H1 (cell line): ENCODE measurements around the gene LY6G6F. TPM values are rescaled to one million over a fixed set of nuclear protein-coding genes. Genes with fewer than 3 reads are reported as not detected.

Source experiments
- CTCF ChIA-PET: fragments of 300-600 bp; sonication (Branson Sonifier 250); formaldehyde crosslinking; loops from one replicate; lab custom pipeline; 2021; ENCODE audit not compliant: partially characterized antibody; lab: Charles Lee
- POLR2A ChIA-PET: fragments of 300-600 bp; sonication (Branson Sonifier 250); formaldehyde crosslinking; loops from one replicate; lab custom pipeline; 2021; ENCODE audit warnings: inconsistent platforms; ENCODE audit not compliant: partially characterized antibody; lab: Charles Lee
- DNase-seq, 2 experiments: peaks; one replicate each; pipeline versions ENCODE4 v3.0.0 to v3.0.0-alpha.2; 2010 to 2022; ENCODE audit warnings: low spot score in 2 of 2, low read depth in 1 of 2, mixed read lengths in 1 of 2
- FAIRE-seq: peaks from 2 replicates; lab custom pipeline; 2011; peaks lifted over from hg19 to GRCh38; lab: Jason Lieb, UNC
- H2AFZ ChIP-seq: 2 replicates; pipeline ENCODE4 v1.8.1; 2012; ENCODE audit warnings: low read length, inconsistent platforms
- H2AK5ac ChIP-seq: 2 replicates; pipeline ENCODE4 v1.6.1; 2013; ENCODE audit warnings: low read depth, low read length
- H2BK120ac ChIP-seq: replicated peaks from 2 replicates; pipeline ENCODE3; 2013; ENCODE audit warnings: low read depth, low read length, inconsistent platforms
- H2BK12ac ChIP-seq: 2 replicates; pipeline ENCODE4 v1.6.1; 2013; ENCODE audit warnings: low read depth, low read length
- H2BK15ac ChIP-seq: 2 replicates; pipeline ENCODE4 v1.6.1; 2013; ENCODE audit warnings: low read length
- H2BK20ac ChIP-seq: 2 replicates; pipeline ENCODE4 v1.6.1; 2013; ENCODE audit warnings: low read length
- H2BK5ac ChIP-seq: 2 replicates; pipeline ENCODE4 v1.6.1; 2013; ENCODE audit warnings: low read depth, low read length
- H3K14ac ChIP-seq: 2 replicates; pipeline ENCODE4 v1.6.1; 2013; ENCODE audit warnings: inconsistent platforms; ENCODE audit not compliant: insufficient read length
- H3K18ac ChIP-seq: 2 replicates; pipeline ENCODE4 v1.6.1; 2013; ENCODE audit warnings: low read length; ENCODE audit errors: extremely low read depth
- H3K23ac ChIP-seq: 2 replicates; pipeline ENCODE4 v1.6.1; 2013; ENCODE audit warnings: inconsistent platforms; ENCODE audit not compliant: insufficient read length
- H3K23me2 ChIP-seq: 2 replicates; pipeline ENCODE4 v1.6.1; 2013; ENCODE audit warnings: low read depth, low read length
- H3K27ac ChIP-seq: 2 replicates; pipeline ENCODE4 v1.6.1; 2011; ENCODE audit warnings: low read depth, low read length, inconsistent platforms
- H3K27me3 ChIP-seq, 4 experiments: replicated peaks in 1 of 4; 1 replicate in 1 of 4; 2 replicates in 3 of 4; pipeline versions ENCODE4 v1.6.1 to v1.8.1; 2011 to 2013; ENCODE audit warnings: low read length in 3 of 4, mild to moderate bottlenecking in 3 of 4, inconsistent platforms in 2 of 4, mixed read lengths in 2 of 4, moderate library complexity in 1 of 4; ENCODE audit not compliant: control insufficient read depth in 3 of 4, insufficient read depth in 3 of 4; ENCODE audit errors: extremely low read depth in 1 of 4
- H3K36me3 ChIP-seq, 4 experiments: 2 replicates each; pipeline versions ENCODE4 v1.6.1 to v1.8.1; 2011 to 2013; ENCODE audit warnings: mild to moderate bottlenecking in 4 of 4, low read length in 3 of 4, moderate library complexity in 2 of 4, control low read depth in 1 of 4, inconsistent platforms in 1 of 4; ENCODE audit not compliant: insufficient read depth in 4 of 4, control insufficient read depth in 2 of 4
- H3K4ac ChIP-seq: replicated peaks from 2 replicates; pipeline ENCODE3; 2013; ENCODE audit warnings: low read length, low read depth, mixed read lengths, inconsistent platforms; ENCODE audit not compliant: insufficient read length
- H3K4me1 ChIP-seq, 4 experiments: replicated peaks in 1 of 4; 1 replicate in 1 of 4; 2 replicates in 3 of 4; pipeline versions ENCODE4 v1.6.1 to v1.8.1; 2011 to 2013; ENCODE audit warnings: low read length in 3 of 4, inconsistent platforms in 2 of 4, mixed read lengths in 1 of 4; ENCODE audit not compliant: insufficient read depth in 4 of 4, control insufficient read depth in 3 of 4
- H3K4me2 ChIP-seq, 2 experiments: 2 replicates each; pipeline versions ENCODE4 v1.6.1 to v1.8.1; 2011 to 2013; ENCODE audit warnings: low read depth in 2 of 2, low read length in 2 of 2, control low read depth in 1 of 2, inconsistent platforms in 1 of 2, mild to moderate bottlenecking in 1 of 2; ENCODE audit not compliant: insufficient read depth in 1 of 2
- H3K4me3 ChIP-seq, 4 experiments: fragments of 200-600, 300-600 bp in 1 of 4; sonication (generic), shearing (Covaris generic), sonication (Bioruptor Twin) in 1 of 4; 2 replicates each; pipeline versions ENCODE4 v1.5.1 to v1.8.1; 2011 to 2016; ENCODE audit warnings: low read length in 4 of 4, low read depth in 3 of 4, control low read depth in 2 of 4, inconsistent platforms in 2 of 4, mild to moderate bottlenecking in 2 of 4, mixed read lengths in 1 of 4, moderate library complexity in 1 of 4; ENCODE audit not compliant: insufficient read depth in 2 of 4; ENCODE audit errors: extremely low read depth in 1 of 4
- H3K56ac ChIP-seq: replicated peaks from 2 replicates; pipeline ENCODE3; 2013; ENCODE audit warnings: low read depth, mild to moderate bottlenecking, mixed read lengths, low read length, inconsistent platforms; ENCODE audit not compliant: insufficient read length
- H3K79me1 ChIP-seq: 2 replicates; pipeline ENCODE4 v1.6.1; 2013; ENCODE audit warnings: low read depth, low read length, control low read depth
- H3K79me2 ChIP-seq, 2 experiments: 2 replicates each; pipeline versions ENCODE4 v1.6.1 to v1.8.1; 2012 to 2013; ENCODE audit warnings: low read length in 2 of 2, mild to moderate bottlenecking in 2 of 2, inconsistent platforms in 1 of 2; ENCODE audit not compliant: insufficient read depth in 2 of 2, control insufficient read depth in 1 of 2
- H3K9ac ChIP-seq, 4 experiments: replicated peaks in 1 of 4; 1 replicate in 1 of 4; 2 replicates in 3 of 4; pipeline versions ENCODE4 v1.6.1 to v1.8.1; 2011 to 2013; ENCODE audit warnings: low read depth in 3 of 4, low read length in 3 of 4, control low read depth in 2 of 4, mild to moderate bottlenecking in 2 of 4, moderate library complexity in 2 of 4, inconsistent platforms in 1 of 4; ENCODE audit errors: extremely low read depth in 1 of 4
- H3K9me3 ChIP-seq, 2 experiments: 2 replicates each; pipeline versions ENCODE4 v1.6.1 to v1.8.1; 2012 to 2013; ENCODE audit warnings: mild to moderate bottlenecking in 2 of 2, moderate library complexity in 2 of 2, control low read depth in 1 of 2, inconsistent platforms in 1 of 2, low read depth in 1 of 2, low read length in 1 of 2, mixed read lengths in 1 of 2; ENCODE audit not compliant: insufficient read depth in 2 of 2
- H4K20me1 ChIP-seq, 2 experiments: replicated peaks in 1 of 2; 2 replicates each; pipeline versions ENCODE3 to v1.8.1; 2011 to 2013; ENCODE audit warnings: inconsistent platforms in 2 of 2, low read length in 2 of 2, mild to moderate bottlenecking in 1 of 2; ENCODE audit not compliant: insufficient read depth in 2 of 2, control insufficient read depth in 1 of 2
- H4K5ac ChIP-seq: 2 replicates; pipeline ENCODE4 v1.6.1; 2013; ENCODE audit warnings: low read length, low read depth, mixed read lengths, inconsistent platforms; ENCODE audit not compliant: insufficient read length
- H4K8ac ChIP-seq: 2 replicates; pipeline ENCODE4 v1.8.0; 2013; ENCODE audit warnings: mild to moderate bottlenecking, moderate library complexity, low read length, inconsistent platforms; ENCODE audit not compliant: insufficient read depth; ENCODE audit errors: extremely low read depth
- H4K91ac ChIP-seq: replicated peaks from 2 replicates; pipeline ENCODE3; 2013; ENCODE audit warnings: low read length, mixed read lengths, inconsistent platforms; ENCODE audit not compliant: insufficient read length
- ATF3 ChIP-seq: IDR thresholded peaks from 2 replicates; pipeline ENCODE4 v1.6.1; 2011; ENCODE audit warnings: low read depth, mild to moderate bottlenecking, low read length; ENCODE audit not compliant: insufficient read depth
- BRCA1 ChIP-seq: IDR thresholded peaks from 2 replicates; pipeline ENCODE4 v1.6.1; 2012; ENCODE audit warnings: low read depth, low read length, improper control_type of control experiment
- CEBPB ChIP-seq: IDR thresholded peaks from 2 replicates; pipeline ENCODE4 v1.6.1; 2012; ENCODE audit warnings: low read depth, low read length
- EGR1 ChIP-seq: IDR thresholded peaks from 2 replicates; pipeline ENCODE4 v1.6.1; 2011; ENCODE audit warnings: low read depth, low read length, borderline replicate concordance
- JUN ChIP-seq: IDR thresholded peaks from 2 replicates; pipeline ENCODE4 v1.6.1; 2011; ENCODE audit warnings: low read depth, mild to moderate bottlenecking, improper control_type of control experiment, low read length
- JUND ChIP-seq: IDR thresholded peaks from 2 replicates; pipeline ENCODE4 v1.6.1; 2011; ENCODE audit warnings: mild to moderate bottlenecking, improper control_type of control experiment, low read length
- KDM4A ChIP-seq: IDR thresholded peaks from one replicate; pipeline ENCODE4 v1.7.1; 2012; ENCODE audit warnings: low read depth, mild to moderate bottlenecking, moderate library complexity, low read length, inconsistent platforms; ENCODE audit not compliant: severe bottlenecking
- MAFK ChIP-seq: IDR thresholded peaks from 2 replicates; pipeline ENCODE4 v1.6.1; 2012; ENCODE audit warnings: low read depth, mild to moderate bottlenecking, improper control_type of control experiment, low read length
- NANOG ChIP-seq: IDR thresholded peaks from 2 replicates; pipeline ENCODE4 v1.6.1; 2011; ENCODE audit warnings: low read length, low read depth, mild to moderate bottlenecking, inconsistent platforms; ENCODE audit not compliant: insufficient read depth, poor library complexity, severe bottlenecking
- POU5F1 ChIP-seq: IDR thresholded peaks from 2 replicates; pipeline ENCODE4 v1.6.1; 2011; ENCODE audit warnings: low read depth, mild to moderate bottlenecking, low read length, moderate library complexity
- SAP30 ChIP-seq: fragments of 300-600 bp; sonication (generic); IDR thresholded peaks from 2 replicates; pipeline ENCODE4 v1.7.1; 2012; ENCODE audit warnings: low read length, moderate library complexity, mild to moderate bottlenecking, inconsistent platforms; ENCODE audit not compliant: insufficient read depth, insufficient replicate concordance
- SIRT6 ChIP-seq: IDR thresholded peaks from one replicate; pipeline ENCODE4 v1.7.1; 2012; ENCODE audit warnings: low read length, inconsistent platforms
- SP2 ChIP-seq: IDR thresholded peaks from 2 replicates; pipeline ENCODE4 v1.6.1; 2012; ENCODE audit warnings: mild to moderate bottlenecking, low read length, inconsistent platforms
- WGBS, 2 experiments: shearing (Covaris generic) in 1 of 2; methylation state at CpG; one replicate each; pipeline versions ENCODE4 v1.1.6 to v1.1.7; 2013 to 2015; ENCODE audit warnings: low lambda C conversion rate in 2 of 2, mixed read lengths in 2 of 2, inconsistent platforms in 1 of 2, low coverage in 1 of 2, missing lambda C conversion rate in 1 of 2; ENCODE audit not compliant: insufficient replicate concordance in 2 of 2, insufficient coverage in 1 of 2, insufficient read length in 1 of 2; ENCODE audit errors: extremely low coverage in 1 of 2, missing lambda C conversion rate in 1 of 2; 5-methylcytosine and 5-hydroxymethylcytosine counted together
- polyA plus RNA-seq, 7 experiments: library from polyadenylated mRNA; depleted of rRNA in 3 of 7; stranded (reverse) in 5 of 7; unstranded in 2 of 7; fragments of >200 nt in 5 of 7; fragments of 200-250 nt in 2 of 7; gene quantifications; 1 replicate in 5 of 7; 2 replicates in 1 of 7; 4 replicates in 1 of 7; pipeline versions ENCODE4 v1.2.1 to v1.2.3, GENCODE V29; 2011 to 2013; ENCODE audit warnings: missing spikeins in 2 of 7, mixed read lengths in 2 of 7
- total RNA-seq: library from RNA; stranded (reverse); fragmentation: NEBNext Ultra II Directional; extraction: Animal tissue kit (Norgen Biotek cat#: 25700); gene quantifications from 2 replicates; pipeline ENCODE4 v1.2.1, GENCODE V29; 2021

Gene LY6G6F
- total and polyA plus RNA-seq, 2 of the 8 experiments (the other 6 are each of a cell fraction or from before 2014, with no cell fraction given): not detected

DNA sequence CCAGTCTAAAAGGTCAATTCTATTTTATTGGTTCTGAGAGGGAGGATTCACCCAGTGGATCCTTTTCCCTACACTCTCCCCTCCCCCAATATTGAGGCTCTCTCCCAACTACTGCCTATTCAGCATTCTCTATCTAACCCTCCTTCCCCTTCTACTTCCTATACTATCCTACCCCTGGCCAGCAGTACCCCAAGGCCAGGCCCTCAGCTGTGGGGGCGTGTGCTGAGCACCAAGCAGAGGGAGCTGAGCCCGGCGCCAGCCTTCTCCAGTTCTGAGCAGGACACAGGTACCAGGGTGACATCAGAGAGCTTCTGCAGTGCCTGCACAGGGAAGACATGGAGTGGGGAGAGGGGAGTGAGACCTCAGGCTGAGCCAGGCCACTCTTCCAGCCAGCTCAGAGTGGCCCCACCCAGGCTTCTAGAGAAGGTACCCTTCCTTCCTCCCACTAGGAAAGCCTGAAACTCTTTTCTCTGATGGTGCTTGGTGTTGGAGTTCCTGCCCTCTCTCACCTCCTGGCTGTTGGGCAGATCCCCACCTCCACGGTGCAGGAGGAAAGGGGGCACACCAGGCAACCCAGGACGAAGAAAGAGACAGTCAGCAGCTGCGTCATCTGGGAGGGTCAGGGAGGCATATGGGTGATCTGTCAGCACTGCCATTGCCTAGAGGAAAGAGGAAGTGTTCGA is 20.5 kb downstream of the LY6G6F start:
- Histone ChIP-seq H3K4me2 (no peak overlapping the region), H2AFZ (no peak overlapping the region), H3K36me3 (peaks cover under 1 to 22% (median 19%) of the 10 kb centered on the region in 4 experiments; a peak in 7 of 8 replicates), H2AK5ac (no peak overlapping the region), H3K79me1 (0 out of 2 replicates have a peak, but pooled peaks cover 3% of the 10 kb centered on the region), H2BK20ac (no peak overlapping the region), H3K9ac (no peak overlapping the region), H3K79me2 (no peaks in the 10 kb centered on the region), H2BK120ac (no peak overlapping the region), H3K4me3 (no peak overlapping the region), H3K23ac (no peak overlapping the region), H3K9me3 (no peaks in the 10 kb centered on the region), H3K27ac (no peak overlapping the region), H3K14ac (no peak overlapping the region), H2BK15ac (no peak overlapping the region), H3K4ac (no peak overlapping the region), H3K56ac (no peak overlapping the region), H2BK5ac (no peak overlapping the region), H3K23me2 (peaks cover 2% of the 10 kb centered on the region; the same call in 1 of the 2 replicates), H4K5ac (no peak overlapping the region), H4K20me1 (peaks cover 0 to 1% of the 10 kb centered on the region in 2 experiments), H3K18ac (no peak overlapping the region), H3K27me3 (no peaks in the 10 kb centered on the region), H4K8ac (no peak overlapping the region), H2BK12ac (no peak overlapping the region), H4K91ac (no peak overlapping the region), H3K4me1 (peaks cover 2 to 13% (median 7%) of the 10 kb centered on the region in 4 experiments)
- 87% methylated on average over 7 of the region's 7 CpGs; no CpG with 5 or more reads in 1 of the 2 experiments for WGBS, 2 experiments
- ChIA-PET CTCF (interaction anchor here (0.9 to 8.9 kb wide), 9 partner anchors 10 to 103 kb away, joined by 3 to 89 read pairs (median 3); partner anchors contain the start of genes LY6G6D and MSH5), POLR2A (interaction anchor here (1.0 to 7.2 kb wide), 5 partner anchors 11 to 100 kb away, joined by 3 to 73 read pairs (median 3); partner anchors contain the start of genes CLIC1, HSPA1B and MSH5)
- DNase-seq (no peak), FAIRE-seq (no peak)
- no peak for TF ChIP-seq SP2
- TF ChIP-seq SIRT6: no peak
- TF ChIP-seq CEBPB: no peak
- TF ChIP-seq JUN: no peak
- no peak for TF ChIP-seq NANOG
- no peak for TF ChIP-seq EGR1
- no peak for TF ChIP-seq POU5F1
- no peak for TF ChIP-seq KDM4A
- TF ChIP-seq BRCA1: no peak
- TF ChIP-seq MAFK: no peak
- TF ChIP-seq SAP30: no peak
- no peak for TF ChIP-seq ATF3
- TF ChIP-seq JUND: no peak
